SK-MEL-5 (cell line): ENCODE measurements around the gene FOXK1. TPM values are rescaled to one million over a fixed set of nuclear protein-coding genes. Genes with fewer than 3 reads are reported as not detected.
"Not testable (repeated sequence)": the region's sequence is repeated elsewhere in the genome, so short reads cannot be mapped to it uniquely, and the experiment has no call there.

Source experiments
- DNase-seq: peaks from one replicate; pipeline ENCODE4 v3.0.0-alpha.2; 2016; ENCODE audit warnings: low read depth, low spot score
- in situ Hi-C: cut with HindIII; loops from 2 replicates; pipeline ENCODE4 v1.10.0; 2016; ENCODE audit warnings: low sequenced_read_pairs, high pct_unique_total_duplicates, low pct_unique_long_range_greater_than_20kb
- total RNA-seq: library from RNA; depleted of rRNA; stranded (reverse); fragments of >200 nt; shearing (Covaris generic); gene quantifications from 2 replicates; pipeline ENCODE4 v1.2.3, GENCODE V29; 2014

The FOXK1 gene
- total RNA-seq, 1 experiment from 2014 or later = 14.5 TPM

DNA sequence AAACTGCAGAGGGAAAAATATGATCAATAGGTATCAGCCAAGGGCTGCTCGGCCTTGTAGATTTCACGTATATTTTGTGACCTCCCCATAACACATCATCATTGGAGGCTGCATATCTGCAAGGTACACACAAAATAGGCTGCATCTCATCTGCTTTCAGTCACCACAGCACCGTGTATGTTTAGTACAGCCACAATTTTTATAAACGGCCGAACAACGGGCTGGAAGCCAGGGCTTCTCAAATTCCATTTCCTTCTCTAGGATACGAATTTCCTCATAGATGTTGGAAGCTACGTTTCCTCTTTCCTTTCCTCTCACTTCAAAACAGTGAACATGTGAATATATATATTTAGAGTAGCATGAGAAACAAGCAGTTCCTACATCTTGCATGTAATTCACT is 20.2 kb upstream of the FOXK1 start:
- DNase-seq = no peak

DNA sequence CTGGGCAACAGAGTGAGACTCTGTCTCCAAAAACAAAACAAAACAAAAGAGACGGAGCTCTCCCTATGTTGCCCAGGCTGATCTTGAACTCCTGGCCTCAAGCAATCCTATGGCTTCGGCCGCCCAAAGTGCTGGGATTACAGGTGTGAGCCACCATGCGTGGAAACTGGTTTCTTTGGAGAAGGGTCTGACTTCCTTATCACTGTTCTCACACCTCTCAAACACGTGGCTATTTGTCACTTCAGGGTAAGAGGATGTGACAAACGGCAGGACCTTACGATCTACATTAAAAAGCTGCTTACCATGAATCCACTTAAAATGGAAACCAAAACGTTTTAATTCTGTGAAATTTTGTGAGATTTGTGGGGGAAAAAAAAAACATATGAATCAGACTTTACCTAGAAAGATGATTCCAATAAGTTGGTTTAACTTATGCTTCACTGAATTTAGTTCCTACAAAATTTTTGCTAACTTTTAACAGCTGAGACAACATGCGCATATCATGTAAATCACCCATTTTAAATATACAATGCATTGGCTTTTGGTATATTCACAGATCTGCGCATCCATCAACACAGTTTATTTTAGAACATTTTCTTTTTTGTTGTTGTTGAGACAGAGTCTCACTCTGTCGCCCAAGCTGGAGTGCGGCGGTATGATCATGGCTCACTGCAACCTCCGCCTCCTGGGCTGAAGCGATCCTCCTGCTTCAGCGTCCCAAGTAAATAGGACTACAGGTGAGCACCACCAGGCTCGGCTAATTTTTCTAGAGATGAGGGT is 18.7 kb upstream of the FOXK1 start:
- DNase-seq = no peak
- in situ Hi-C loops = no loop called here

More for the DNA sequence above, 20.2 kb upstream of the FOXK1 start:
- in situ Hi-C loops = no loop called here

DNA sequence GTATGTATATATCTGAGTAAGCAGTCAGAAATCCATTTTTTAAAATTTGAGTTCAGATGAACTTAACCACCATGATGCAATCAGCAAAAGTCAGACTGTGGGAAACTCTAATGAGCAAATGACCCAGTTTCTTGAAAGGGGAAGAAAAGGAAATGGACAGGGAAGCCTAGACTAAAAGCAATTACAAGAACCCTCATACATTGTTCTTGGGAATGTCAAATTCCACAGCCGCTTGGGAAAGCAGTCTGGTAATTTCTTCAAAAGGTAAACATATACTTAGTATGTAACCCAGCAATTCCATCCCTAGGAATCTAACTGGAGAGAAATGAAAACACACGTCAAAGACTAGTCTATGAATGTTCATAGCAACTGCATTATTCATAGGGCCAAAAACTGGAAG is 16.4 kb upstream of the FOXK1 start:
- DNase-seq = no peak
- in situ Hi-C loops = no loop called here

DNA sequence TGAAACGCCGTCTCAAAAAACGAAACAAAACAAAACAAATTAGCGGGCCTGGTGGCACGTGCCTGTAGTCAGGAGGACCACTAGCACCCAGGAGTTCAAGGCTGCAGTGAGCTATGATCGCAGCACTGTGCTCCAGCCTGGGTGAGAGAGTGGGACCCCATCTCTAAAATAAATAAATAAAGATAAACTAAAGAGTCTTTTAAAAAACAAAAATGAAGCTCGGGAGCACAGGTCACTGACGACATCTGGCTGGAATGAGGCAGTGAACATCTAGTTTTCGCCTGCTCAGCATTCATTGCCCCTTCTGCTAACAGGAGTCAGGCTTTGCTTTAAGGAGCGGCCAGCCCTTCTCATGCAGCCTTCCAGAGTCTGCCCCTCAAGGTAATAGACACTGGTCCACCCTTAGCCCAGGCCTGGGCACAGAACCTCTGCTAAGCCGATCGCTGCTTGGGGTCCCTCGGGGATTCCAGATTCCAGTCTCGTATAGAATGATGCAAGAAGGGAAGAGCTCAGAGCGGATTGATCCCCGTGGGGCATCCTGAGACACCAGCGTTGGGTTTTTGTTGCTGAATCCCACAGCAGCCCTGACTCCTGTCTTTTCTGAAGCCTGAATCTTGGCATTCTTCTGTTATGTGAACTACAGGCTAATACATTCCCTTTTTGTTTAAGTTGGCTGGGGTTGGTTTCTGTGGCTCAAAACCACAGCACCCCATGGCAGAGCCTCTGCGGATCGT is 14.2 kb upstream of the FOXK1 start:
- in situ Hi-C loops = no loop called here
- peak; percentile 55 for DNase-seq

DNA sequence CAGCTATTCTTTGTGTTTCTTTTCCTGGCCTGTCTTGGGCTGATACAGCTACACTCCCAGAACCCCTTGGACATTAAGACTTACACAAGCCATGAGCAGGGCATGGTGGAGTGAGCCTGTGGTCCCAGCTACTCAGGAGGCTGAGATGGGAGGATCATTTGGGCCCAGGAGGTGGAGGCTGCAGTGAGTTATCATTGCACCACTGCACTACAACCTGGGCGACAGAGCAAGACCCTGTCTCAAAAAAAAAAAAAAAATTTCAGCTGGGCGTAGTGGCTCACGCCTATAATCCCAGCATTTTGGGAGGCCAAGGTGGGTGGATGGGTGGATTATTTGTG is 13.6 kb upstream of the FOXK1 start:
- in situ Hi-C loops = no loop called here

DNA sequence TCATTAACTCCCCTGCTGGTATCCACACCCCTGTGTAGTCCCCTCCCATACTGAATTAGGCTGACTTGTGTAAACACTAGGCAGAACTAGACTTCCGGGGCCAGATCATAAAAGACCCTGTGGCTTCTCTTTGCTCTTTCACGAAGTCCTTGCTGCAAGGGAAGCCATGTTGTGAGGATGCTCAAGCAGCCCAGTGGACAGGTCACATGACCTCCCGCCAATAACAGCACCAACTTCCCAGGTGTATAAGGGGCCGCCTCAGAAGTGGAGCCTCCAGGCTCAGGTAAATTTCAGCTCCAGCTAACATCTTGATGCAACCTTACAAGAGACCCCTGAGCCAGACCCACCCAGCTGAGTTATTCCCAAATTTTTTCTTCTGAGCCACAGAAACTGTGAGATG is 11.3 kb upstream of the FOXK1 start:
- in situ Hi-C loops = no loop called here
- no peak for DNase-seq

More for the DNA sequence above, 13.6 kb upstream of the FOXK1 start:
- no peak for DNase-seq

DNA sequence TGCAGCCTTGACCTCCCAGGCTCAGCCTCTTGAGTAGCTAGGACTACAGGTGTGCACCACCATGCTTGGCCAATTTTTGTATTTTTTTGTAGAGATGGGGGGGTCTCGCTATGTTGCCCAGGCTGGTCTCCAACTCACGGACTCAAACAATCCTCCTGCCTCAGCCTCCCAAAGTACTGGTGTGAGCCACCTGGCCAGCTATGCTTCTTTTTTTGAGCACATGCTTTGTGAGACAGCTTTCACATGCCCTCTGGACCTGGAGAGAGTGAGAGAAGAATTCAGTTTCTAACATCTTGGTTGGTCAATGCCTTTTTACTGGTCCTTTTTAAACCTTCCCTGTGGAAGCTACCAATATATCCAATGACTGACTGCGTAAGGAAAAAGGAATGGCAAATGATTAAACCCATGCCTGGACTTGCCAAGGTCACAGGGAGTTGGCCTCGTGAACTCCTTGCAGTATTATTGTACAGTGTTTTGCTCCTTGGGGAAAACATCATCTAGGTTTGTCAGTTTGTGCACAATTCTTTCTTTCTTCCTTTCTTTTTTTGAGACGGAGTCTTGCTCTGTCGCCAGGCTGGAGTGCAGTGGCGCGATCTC is 6.2 kb upstream of the FOXK1 start:
- no peak for DNase-seq
- in situ Hi-C loops = no loop called here

DNA sequence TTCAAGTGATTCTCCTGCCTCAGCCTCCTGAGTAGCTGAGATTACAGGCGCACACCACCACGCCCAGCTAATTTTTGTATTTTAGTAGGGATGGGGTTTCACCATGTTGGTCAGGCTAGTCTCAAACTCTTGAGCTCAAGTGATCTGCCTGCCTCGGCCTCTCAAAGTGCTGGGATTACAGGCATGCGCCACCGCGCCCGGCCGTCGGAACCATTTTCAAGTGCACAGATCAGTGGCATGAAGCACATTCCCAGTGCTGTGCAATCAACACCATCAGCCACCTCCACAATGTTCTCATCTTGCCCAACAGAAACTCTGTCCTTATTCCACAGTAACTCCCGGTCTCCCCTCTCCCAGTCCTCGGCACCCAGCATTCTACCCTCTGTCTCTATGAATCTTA is 4.6 kb upstream of the FOXK1 start:
- DNase-seq, in situ Hi-C loops: not testable (repeated sequence)

DNA sequence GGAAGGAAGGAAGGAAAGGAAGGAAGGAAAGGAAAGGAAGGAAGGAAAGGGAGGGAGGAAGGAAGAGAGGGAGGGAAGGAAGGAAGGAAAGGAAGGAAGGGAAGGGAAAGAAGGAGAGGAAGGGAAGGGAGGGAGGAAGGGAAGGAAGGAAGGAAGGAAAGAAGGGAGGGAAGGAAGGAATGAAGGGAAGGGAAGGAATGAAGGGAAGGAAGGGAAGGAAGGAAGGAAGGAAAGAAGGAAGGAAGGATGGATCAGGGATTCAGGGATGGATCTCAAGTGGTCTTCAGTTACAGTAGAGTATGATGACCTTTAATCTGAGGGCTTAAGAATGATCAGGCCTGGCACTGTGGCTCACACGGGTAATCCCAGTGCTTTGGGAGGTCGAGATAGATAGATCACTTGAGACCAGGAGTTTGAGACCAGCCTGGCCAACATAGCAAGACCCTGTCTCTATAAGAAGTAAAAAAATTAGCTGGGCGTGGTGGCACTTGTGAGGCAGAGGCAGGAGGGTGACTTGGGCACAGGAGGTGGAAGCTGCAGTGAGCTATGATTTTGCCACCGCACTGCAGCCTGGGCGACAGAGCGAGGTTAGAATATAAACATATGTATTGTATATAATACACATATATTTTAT is 760 bp upstream of the FOXK1 start:
- in situ Hi-C loops = no loop called here
- DNase-seq = no peak

DNA sequence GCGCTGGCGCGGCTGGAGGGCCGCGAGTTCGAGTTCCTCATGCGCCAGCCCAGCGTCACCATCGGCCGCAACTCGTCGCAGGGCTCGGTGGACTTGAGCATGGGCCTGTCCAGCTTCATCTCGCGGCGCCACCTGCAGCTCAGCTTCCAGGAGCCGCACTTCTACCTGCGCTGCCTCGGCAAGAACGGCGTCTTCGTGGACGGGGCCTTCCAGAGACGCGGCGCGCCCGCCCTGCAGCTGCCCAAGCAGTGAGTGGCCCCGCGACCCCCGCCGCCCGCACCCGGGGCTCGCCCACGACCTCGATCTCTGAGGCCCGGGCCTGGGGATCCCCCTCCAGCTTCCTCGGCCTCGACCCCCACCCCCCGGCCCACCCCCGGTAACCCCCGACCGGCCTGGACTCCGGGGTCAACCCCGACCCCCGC is 537 bp downstream of the FOXK1 start:
- in situ Hi-C loops = no loop called here
- peak; percentile 28 for DNase-seq

DNA sequence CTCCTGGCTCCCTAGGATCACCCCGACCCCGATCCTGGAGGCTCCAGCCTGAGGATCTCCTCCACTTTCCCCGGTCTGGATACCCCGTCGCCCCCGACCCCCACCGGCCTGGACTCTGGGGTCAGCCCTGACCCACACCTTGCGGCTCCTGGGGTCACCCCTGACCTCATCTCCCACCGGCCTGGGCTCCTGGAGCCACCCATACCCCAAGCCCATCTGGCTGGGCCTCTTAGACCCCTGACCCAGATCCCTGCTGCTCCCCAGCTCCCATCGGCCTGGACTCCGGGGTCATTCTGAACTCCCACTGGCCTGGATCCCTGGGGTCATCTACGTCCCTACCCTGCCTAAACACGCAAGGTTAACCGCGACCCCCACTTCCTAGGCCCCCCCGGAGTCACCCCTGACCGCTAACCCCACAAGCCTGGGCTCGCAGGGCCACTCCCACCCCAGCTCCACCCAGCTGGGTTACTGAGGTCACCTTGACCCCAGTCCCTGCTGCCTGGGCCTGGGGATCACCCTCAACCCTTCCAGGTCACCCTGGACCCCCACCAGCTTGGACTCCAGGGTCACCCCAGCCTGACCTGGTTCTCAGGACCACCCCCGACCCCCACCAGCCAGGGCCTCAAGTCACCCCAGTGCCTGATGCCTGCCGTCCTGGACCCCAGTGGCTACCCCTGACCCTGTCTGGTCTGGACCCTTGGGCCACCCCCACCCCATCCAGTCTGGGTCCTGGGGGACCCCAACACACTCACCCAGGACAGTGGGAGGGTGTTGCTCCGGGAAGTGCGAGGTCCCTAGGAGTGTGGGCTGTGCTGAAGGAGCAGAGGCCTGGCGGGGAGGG is 1.2 kb downstream of the FOXK1 start:
- no peak for DNase-seq
- in situ Hi-C loops = no loop called here

DNA sequence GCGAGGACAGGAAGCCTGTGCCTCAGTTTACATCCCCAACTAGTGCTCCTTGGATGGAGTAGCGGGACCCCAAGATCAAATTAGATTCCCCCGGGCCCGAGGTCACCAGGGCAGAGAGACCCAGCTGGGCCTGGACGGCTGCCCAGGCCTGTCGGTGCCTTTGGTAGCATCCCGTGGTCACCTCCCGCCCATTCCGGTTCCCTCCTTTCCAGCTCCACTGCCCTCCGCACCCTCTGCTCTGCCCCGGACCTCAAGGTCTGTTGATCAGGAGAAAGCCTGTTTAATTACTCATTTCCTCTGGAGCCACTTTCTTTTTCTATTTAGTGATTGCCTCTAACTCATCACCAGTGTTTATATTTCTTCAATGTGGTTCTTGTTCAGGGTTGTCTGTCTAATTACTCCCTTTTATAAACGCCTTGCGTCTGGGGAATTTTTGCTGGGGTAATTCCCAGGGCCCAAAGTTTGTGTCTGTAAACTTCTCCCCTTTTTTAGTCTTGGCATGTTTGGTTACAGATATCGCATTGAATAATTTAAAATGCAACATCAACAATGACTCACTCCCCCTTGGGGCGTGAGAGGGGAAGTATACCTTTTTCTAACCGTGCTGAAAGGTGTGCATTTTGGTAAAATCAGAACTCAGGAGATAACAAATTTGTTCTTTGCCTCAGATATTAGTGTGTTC is 1.9 kb downstream of the FOXK1 start:
- in situ Hi-C loops = no loop called here

DNA sequence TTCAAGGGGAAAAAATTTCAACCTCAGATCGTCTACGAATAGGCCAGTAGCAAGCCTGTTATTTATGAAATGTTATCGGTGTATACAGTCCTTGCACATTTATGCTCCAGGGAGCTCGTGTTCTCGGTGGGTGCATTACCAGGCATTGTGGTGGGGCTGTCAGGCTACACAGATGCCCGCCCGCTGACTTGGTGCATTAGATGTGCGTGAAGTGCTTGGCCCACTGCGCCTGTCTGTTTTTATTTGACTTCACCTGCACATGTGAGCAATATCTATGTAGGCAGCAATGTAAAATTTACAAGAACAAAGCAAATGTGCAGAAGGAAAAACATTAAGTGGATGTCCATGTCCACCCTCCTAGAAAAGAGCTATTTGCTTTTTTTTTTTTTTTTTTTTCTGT is 2.8 kb downstream of the FOXK1 start:
- no peak for DNase-seq
- in situ Hi-C loops = no loop called here

More for the DNA sequence above, 1.9 kb downstream of the FOXK1 start:
- peak; percentile 40 for DNase-seq

DNA sequence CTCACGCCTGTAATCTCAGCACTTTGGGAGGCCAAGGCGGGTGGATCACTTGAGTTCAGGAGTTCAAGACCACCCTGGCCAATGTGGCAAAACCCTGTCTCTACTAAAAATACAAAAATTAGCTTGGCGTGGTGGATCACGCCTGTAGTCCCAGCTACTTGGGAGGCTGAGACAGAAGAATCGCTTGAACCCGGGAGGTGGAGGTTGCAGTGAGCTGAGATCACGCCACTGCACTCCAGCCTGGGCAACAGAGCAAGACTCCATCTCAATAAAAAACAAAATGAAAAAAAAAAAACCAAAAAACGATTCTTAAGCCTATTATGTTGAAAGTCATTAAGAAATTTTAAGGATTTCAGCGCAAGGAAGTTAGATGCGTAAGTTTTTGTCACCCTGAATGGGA is 3.6 kb downstream of the FOXK1 start:
- in situ Hi-C loops, DNase-seq: not testable (repeated sequence)

DNA sequence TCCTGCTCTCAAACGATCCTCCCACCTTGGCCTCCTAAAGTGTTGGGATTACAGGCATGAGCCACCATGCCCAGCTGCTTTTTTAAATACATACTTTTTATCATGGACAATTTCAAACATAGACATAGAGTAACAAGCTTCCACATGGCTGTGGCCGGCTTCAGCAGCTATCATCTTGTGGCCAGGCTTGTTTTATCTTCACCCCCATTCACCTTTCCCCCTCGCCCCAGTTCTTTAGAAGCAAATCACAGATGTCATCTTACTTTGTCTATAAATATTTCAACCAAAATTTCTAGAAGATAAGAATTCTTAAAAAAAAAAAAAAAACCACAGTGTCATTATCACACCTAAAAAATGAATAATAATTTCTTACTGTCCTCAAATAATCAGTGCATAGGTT is 5.9 kb downstream of the FOXK1 start:
- in situ Hi-C loops = no loop called here
- no peak for DNase-seq

DNA sequence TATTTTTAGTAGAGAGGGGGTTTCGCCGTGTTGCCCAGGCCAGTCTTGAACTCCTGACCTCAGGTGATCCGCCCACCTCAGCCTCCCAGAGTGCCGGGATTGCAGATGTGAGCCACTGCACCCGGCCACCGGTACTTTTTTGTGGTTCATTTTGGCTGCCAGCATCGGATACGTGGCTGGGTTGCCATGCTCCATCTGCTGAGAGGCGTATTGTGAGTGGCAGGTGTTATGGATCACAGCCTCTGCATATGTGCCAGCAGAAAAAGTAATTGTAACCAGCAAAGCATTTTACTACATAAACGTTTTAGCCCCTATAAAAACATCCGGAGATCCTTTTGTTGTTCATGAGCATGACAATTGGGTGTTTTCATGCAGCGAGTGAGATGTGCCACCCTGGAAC is 7.1 kb downstream of the FOXK1 start:
- DNase-seq = no peak
- in situ Hi-C loops = no loop called here

DNA sequence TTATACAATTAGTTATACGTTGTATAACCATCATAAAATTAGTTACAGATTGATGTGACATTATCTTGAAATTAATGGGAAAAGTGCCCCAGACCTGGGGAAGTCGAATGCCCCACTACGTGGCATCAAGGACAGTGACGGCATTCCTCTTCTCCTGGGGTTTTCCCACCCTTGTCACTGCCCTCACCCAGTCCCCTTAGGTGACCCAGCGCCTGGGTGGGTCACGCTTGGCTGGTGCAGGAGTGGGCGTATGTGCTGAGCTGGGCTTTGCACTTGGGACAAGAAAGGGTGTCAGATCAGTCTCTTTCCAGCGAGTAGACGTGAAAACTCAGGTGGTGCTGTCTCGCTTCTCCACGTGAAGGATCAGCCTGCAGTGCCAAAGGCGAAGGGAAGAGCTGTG is 7.6 kb downstream of the FOXK1 start:
- no peak for DNase-seq
- in situ Hi-C loops = no loop called here
